Measurements from ENCODE around the gene DDIT4.
A peak's percentile ranks its signal among the peaks of the same experiment; 100 is the strongest.
"Not testable (repeated sequence)": the region's sequence is repeated elsewhere in the genome, so short reads cannot be mapped to it uniquely, and the experiment has no call there.

DDIT4 gene

GRCh38 chr10:72268475-72269200 lies 5.1 kb upstream of the DDIT4 start:
- DNase-seq: not testable (repeated sequence)

GRCh38 chr10:72270607-72271281 lies 3.0 kb upstream of the DDIT4 start:
- DNase-seq: no peak

- peak; percentile 70 for DNase-seq
These were observed 875 bp upstream of the DDIT4 start for GRCh38 chr10:72272689-72273409.

- DNase-seq: peak; percentile 39
These were observed 547 bp downstream of the DDIT4 start for GRCh38 chr10:72274213-72274729.

GRCh38 chr10:72274730-72275350 lies 1.1 kb downstream of the DDIT4 start:
- DNase-seq: peak; percentile 82

- DNase-seq: peak; percentile 48
These were observed 1.8 kb downstream of the DDIT4 start for GRCh38 chr10:72275351-72276012.

- peak; percentile 62 for DNase-seq
These were observed 2.3 kb downstream of the DDIT4 start for GRCh38 chr10:72276013-72276387.

GRCh38 chr10:72276421-72277339 lies 3.0 kb downstream of the DDIT4 start:
- no peak for DNase-seq

- DNase-seq: no peak
These were observed 3.7 kb downstream of the DDIT4 start for GRCh38 chr10:72277340-72277995.

GRCh38 chr10:72277996-72278667 lies 4.4 kb downstream of the DDIT4 start:
- no peak for DNase-seq

GRCh38 chr10:72278668-72279393 lies 5.1 kb downstream of the DDIT4 start:
- no peak for DNase-seq

- not testable (repeated sequence) for DNase-seq
These were observed 5.9 kb downstream of the DDIT4 start for GRCh38 chr10:72279587-72279986.

- no peak for DNase-seq
These were observed 9.4 kb downstream of the DDIT4 start for GRCh38 chr10:72283131-72283530.

GRCh38 chr10:72285972-72286521 lies 12.3 kb downstream of the DDIT4 start:
- DNase-seq: no peak

GRCh38 chr10:72291019-72291532 lies 17.4 kb downstream of the DDIT4 start:
- DNase-seq: peak; percentile 68

- DNase-seq: peak; percentile 79
These were observed 18.5 kb downstream of the DDIT4 start for GRCh38 chr10:72292223-72292691.

GRCh38 chr10:72295330-72295910 lies 21.7 kb downstream of the DDIT4 start:
- DNase-seq: no peak

- DNase-seq: not testable (repeated sequence)
These were observed 23.1 kb downstream of the DDIT4 start for GRCh38 chr10:72296829-72297280.
